ENCODE data around the gene ELL.

Gene ELL

GRCh38 chr19:18521692-18522123 lies at the start of gene ELL:
TSS of gene ELL (minus strand) at chr19:18522070. CDS start at chr19:18522055, 15 bp downstream.
- no peak for TF ChIP-seq CTCF (conservative IDR thresholded peaks at IDR 0.05)
- H3K27ac ChIP-seq: peak within 1 kb of the TSS; percentile 93

DNA sequence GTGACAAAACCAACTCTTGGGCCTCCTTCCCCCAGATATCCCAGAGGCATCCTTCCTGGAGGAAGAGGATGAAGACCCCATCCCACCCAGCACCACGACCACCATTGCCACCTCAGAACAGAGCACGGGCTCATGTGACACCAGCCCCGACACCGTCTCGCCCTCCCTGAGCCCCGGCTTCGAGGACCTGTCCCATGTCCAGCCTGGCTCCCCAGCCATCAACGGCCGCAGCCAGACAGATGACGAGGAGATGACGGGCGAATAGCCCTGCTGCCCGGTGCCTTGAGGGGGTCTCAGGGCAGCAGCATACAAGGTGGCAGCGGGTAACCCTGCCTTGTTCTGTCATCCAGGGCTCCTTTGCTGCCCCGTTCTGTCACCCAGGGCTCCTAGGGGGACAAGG lies 46.5 kb upstream of the ELL start:
- no peak overlapping the region for H3K27ac ChIP-seq
- no peak for TF ChIP-seq CTCF (conservative IDR thresholded peaks at IDR 0.05)

DNA sequence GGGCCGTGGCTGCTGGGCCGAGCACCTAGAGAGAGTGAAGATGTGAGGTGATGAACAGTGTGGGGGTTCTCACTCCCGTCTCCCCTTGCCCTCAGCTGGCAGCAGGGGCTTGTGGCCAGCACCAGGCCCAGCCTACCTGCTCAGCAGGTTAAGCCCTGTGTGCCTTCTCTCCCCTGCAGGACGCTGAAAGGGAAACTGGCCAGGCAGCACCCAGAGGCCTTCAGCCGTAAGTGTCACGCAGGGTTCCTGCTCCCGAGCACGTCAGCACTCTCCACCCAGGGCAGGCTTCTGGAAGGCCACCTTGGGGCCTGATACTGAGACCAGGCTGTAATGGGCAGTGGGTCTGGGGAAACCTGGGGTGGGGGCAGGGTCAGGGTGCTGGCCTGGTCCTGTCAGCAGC lies 45.1 kb upstream of the ELL start:
- H3K27ac ChIP-seq: no peak overlapping the region
- no peak for TF ChIP-seq CTCF (conservative IDR thresholded peaks at IDR 0.05)

GRCh38 chr19:18562086-18562485 lies 40.2 kb upstream of the ELL start:
- H3K27ac ChIP-seq: peak overlapping the region; percentile 59
- no peak for TF ChIP-seq CTCF (conservative IDR thresholded peaks at IDR 0.05)

DNA sequence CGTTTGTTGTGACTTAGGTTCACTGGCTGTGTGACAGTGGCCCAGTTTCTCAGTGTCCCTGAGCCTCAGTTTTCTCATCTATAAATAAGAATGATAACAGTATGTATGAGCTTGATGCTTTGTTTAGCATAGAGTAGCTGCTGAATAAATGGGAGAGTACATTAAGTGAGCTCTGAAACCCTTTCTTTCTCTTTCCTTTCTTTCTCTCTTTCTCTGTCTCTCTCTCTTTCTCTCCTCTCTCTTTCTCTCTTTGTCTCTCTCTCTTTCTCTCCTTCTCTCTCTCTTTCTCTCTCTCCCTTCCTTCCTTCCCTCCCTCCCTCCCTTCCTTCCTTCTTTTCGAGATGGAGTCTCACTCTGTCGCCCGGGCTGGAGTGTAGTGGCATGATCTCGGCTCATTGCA lies 37.8 kb upstream of the ELL start:
- H3K27ac ChIP-seq: no peak overlapping the region; the same call in 1 of the 2 replicates

DNA sequence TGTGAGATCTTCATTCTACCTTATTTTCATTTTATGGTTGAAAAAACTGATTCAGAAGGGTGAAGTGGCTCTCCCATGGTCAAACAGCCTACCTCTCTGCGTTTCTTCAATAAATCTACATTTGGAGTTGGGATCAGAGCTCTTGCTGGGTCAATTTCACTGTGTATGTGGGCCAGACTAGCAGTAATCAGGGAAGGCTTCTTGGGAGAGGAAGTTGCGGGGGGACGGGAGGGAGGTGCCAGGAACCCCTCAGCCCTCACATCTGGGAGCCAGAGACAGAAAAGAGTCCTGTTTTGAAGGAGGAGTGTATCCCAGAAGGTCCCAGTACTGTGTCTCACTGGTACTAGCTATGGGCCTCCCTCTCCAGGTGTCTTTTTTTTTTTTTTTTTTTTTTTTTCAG lies 36.7 kb upstream of the ELL start:
- peak overlapping the region; percentile 83 for H3K27ac ChIP-seq
- TF ChIP-seq CTCF (conservative IDR thresholded peaks at IDR 0.05): no peak

More for the DNA sequence above, 37.8 kb upstream of the ELL start:
- TF ChIP-seq CTCF (conservative IDR thresholded peaks at IDR 0.05): no peak

GRCh38 chr19:18558202-18558555 lies 36.3 kb upstream of the ELL start:
- H3K27ac ChIP-seq: peak overlapping the region; percentile 83
- TF ChIP-seq CTCF (conservative IDR thresholded peaks at IDR 0.05): no peak
